Measurements from ENCODE around the gene MAPK8IP2.
"Not testable (repeated sequence)": the region's sequence is repeated elsewhere in the genome, so short reads cannot be mapped to it uniquely, and the experiment has no call there.

MAPK8IP2 gene

GRCh38 chr22:50612528-50613221 lies 12.1 kb downstream of the MAPK8IP2 start:
- no peak for DNase-seq (ENCODE audit: low spot score)

DNA sequence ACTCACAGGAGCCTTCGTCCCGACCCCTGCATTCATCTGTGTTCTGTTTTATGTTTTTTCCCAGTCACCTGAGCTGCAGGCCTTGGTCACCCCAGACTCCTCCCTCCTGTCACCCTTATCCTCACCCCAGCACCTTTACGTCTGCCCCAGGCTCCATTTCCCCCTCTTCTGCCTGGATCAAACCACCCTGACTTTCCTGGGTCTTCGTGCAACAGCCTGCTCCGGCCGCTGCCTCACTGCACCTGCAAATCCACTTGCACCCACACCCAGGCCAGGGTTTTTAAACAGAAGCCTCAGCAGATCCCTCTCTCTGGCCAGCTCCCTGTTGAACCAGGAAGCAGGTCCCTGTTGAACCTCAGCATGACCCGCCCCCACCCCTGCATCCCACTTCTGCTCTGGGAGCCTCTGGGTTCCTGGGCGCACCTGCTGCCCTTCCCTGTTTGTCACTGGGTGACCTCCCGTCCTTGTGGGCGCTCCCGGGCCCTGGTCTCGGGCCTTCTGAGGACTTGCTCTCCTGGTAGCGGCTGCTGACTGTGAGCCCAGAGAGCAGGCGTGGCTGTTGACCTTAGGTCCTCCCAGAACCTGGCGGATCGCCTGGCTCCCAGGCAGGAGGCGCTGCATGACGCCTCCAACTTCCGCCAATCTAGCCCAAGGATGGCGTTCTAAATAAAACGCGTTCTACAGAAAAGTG lies 12.8 kb downstream of the MAPK8IP2 start:
- DNase-seq (ENCODE audit: low spot score), result no peak

GRCh38 chr22:50614296-50614695 lies 13.7 kb downstream of the MAPK8IP2 start:
- not testable (repeated sequence) for DNase-seq (ENCODE audit: low spot score)

DNA sequence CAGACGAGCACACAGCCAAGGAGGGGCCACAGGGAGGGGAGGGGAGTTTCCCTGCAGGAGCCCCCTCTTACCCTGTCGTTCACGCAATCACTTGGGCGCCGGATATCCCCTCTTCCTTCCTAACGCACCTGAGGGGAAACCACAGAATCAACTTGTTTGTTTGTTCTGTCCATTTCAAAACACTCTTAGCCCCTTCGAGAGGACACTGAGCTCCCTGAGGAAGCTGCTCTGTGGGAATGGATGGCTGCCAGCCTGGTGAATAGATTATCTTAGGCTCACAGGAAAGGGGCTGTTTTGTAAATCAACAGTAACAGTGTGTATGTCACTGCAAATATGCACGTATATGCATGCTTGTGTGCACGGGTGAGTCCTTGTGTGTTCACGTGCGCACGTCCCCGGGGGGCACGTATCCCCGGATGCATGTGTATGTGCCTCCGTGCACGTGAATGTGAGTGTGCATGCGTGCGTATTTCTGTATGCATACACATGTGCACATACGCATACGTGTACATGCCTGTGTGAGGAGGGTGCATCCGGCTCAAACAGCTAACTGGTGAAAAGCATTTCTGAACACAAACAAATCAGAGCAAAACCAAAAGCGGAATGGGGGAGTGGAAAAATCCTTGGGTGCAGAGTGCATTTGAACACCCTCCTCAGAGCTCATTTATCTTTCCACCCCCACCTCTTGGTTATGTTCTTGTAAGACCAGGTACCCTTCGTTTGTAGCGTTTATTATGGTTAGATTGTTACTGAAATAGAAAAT lies 20.2 kb downstream of the MAPK8IP2 start:
- peak; percentile 54 for DNase-seq (ENCODE audit: low spot score)

- DNase-seq (ENCODE audit: low spot score), result peak; percentile 64
Observed at GRCh38 chr22:50621356-50621880, 20.8 kb downstream of the MAPK8IP2 start.

DNA sequence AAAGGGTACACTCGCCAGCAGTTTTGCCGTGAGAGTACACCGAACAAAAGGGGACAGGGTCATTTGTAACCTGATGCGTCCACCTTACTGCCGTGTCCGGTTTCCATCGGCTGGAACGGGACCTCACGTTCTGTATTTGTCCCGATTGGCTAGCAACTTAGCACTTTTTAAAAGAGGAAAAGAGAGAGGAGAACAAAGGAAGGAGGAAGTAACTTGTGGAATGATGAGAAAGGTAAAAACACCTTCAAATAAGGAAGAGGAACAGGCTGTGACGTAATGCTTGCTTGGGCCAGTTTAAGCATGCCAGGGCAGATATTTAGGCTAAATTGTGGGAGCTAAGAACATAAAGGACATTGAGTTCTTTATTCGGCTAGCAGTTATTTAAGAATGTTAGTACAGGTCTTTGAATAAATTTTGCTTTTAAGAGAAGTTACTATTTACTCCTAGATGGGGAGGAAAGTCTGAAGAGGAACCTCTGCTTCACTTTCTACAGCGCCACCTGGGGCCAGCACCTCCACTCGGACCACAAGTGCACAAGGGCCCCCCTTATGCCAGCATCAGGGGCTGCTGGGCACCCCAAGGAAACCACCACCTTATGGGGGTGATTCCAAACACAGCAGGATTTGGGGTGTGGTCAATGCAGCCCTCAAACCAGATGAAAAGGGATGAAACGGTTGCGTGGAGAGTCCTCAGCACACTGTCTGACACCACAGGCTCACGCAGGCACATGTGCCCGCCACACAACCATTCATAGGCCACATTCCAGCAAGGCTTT lies 21.5 kb downstream of the MAPK8IP2 start:
- DNase-seq (ENCODE audit: low spot score), result peak; percentile 33

DNA sequence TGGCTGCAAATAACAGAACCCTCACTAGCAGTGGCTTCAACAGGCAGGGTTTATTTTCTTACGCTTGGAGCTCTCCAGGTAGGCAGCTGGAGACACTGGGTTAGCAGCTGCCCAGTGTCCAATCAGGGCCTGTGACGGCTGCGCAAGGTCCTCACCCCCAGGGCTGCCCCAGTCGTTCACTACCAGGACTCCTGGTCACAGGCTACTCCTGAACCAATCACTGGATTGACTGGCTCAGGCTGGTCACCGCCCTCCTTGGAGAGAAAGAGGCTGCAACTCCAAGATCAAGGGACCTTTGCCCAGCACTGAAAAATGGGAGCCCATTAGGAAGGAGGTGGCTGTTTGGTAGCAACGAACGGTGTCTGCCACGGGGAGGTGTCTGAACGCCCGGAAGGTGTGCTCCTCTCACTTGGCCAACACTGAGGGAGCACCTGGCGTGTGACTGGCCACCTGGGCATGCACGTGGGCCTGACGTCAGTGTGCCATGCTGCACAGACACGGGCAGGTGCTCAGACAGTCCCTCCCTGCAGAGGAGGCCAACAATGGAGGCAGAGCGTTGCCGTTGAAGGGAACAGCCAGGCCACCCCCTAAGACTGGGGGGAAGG lies 22.2 kb downstream of the MAPK8IP2 start:
- no peak for DNase-seq (ENCODE audit: low spot score)

DNA sequence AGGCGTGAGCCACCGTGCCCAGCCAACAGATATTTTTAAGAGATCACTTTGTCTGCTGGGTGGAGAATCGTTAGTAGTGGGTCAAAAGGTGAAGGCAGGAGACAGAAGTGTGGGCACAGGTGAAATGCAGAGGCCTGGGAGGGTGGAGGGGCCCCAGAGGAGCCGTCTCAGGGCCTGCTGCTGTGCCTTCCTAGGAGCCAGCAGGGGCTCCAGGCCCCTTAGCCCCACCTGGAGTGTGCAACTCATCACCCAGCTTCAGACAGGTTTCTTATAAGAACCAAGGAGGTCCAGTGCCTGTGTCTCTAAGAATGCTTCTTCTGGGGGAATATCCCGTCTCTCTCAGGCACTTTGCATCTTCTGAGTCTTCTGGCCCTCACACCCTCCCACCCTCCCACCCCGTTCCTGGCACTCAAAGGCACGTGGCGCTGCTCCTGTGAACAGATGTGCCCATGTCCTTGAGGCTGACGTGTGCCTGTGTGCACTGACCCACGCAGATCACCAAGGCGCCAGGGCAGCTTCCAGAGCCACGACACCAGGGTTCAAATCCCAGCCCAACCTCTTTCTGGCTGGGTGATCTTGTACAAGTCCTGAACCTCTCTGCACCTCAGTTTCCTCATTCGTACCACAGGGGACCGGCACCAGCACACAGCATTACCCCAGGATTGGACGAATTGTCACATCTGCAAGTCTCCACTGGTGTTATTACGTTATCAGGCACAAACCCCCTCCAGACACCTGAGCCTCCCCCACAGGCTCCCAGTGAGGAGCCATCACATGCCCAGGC lies 23.9 kb downstream of the MAPK8IP2 start:
- DNase-seq (ENCODE audit: low spot score), result no peak

GRCh38 chr22:50625131-50625567 lies 24.6 kb downstream of the MAPK8IP2 start:
- DNase-seq (ENCODE audit: low spot score), result no peak

GRCh38 chr22:50625568-50626313 lies 25.1 kb downstream of the MAPK8IP2 start:
- DNase-seq (ENCODE audit: low spot score), result no peak

DNA sequence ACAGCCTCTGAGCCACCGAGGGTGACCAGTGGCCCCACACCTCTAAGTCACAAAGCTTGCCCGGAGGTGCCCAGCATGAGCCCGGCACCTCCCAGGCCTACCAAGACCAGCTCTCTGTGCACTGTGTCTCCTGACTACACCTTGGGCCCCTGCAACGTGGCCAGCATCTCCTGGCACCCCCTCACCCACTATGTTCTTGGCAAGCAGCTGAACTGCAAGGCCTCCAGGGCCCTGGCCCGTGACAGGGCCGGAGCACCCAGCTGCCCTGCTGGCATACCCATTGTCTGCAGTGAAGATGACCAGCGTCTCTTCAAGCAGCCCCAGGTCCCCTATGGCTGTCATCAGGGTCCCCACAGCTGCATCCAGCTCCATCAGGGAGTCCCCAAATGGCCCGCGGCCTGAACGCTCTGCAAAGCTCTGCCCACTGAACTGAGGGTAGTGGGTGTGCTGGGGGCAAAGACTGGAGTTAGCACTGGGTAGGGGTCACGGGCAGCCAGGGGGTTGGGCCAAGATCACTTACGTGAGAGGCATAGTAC lies 25.8 kb downstream of the MAPK8IP2 start:
- DNase-seq (ENCODE audit: low spot score), result no peak

- DNase-seq (ENCODE audit: low spot score), result no peak
Observed at GRCh38 chr22:50626850-50627641, 26.5 kb downstream of the MAPK8IP2 start.

DNA sequence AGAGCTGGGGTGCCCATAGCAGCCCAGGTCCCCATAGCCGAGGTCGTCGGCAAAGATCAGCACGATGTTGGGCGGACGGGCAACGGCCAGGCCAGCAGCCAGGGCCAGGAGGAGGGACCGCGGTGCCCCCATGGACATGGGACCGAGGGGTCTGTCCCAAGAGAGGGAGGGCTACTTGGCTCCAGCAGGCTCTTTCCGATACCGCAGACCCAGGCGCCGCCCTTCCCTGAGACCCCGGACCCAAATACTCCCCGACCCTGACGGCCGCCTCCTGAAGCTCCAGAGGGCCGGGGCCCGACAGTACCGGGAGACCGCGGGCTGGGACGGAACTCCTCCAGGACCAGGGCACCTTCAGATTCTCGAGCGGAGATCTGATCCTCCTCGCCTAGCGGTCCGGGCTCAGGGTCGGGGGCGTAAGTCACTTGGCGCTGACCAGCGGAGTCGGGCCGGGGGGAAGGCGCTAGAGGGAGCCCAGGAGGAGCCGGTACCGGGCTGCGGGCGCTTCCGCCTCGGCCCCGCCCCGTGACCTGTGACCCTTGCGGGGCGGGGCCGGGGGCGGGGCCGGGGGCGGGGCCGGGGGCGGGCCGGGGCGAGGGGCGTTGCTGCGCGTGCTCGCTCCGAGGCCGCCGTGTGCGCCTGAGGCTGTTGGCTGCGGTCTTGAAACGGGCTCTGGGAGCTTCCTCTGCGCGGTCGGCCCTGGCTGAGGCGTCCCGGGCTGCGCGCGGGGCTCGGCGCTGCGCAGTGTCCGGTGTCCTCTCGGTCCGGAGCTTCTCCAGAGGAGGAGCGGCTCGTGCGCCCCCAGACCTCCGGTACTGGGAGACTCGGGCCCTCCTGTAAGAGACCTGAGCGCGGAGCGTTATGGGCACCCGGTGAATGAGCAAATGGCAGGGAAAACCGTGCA lies 27.3 kb downstream of the MAPK8IP2 start, which contains the start of gene ARSA:
ARSA (minus strand) TSS at position 511 of the 901 bp plus-strand sequence; CDS start at position 138, 373 bp downstream.
- peak; percentile 72 for DNase-seq (ENCODE audit: low spot score)

DNA sequence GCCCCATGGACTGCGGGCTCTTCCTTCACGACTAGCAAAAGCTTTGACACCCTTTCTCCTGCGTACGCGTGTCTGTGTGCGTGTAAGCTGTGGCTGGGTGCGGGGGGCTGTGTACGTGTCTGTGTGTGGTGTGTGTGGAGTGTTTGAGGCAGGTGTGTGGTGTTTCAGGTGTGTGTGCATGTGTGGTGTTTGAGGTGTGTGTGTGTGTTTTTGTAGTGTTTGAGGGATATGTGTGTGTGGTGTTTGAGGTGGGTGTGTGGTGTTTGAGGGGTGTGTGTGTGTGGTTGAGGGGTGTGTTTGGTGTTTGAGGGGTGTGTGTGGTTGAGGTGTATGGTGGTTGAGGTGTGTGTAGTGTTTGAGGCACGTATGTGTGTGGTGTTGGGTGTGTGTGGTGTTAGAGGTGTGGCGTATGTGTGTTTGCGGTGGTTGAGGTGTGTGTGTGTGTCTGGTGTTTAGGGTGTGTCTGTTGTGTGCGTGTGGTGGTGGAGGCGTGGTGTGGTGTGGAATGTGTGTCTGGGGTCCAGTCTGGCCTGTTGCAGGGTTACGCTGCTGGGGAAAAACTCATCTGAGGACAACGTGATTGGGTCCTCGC lies 28.0 kb downstream of the MAPK8IP2 start:
- peak; percentile 53 for DNase-seq (ENCODE audit: low spot score)

DNA sequence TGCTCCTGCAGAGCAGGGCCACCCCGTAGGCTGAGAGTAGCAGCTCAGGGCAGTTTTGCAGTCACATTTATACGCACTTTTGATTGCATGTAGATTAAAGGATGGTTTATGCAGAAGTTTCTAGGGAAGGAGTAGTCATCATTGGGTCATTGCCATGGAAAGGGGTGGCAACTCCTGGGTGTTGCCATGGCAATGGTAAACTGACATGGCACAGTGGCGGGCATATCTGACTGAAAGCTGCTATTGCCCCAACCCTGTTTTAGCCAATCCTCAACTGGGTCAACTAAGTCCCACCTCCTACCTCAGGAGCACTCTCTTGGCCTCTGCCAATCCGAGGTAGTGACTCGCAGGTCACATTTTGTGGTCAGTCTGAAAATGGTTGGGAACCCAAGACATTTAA lies 29.8 kb downstream of the MAPK8IP2 start:
- no peak for DNase-seq (ENCODE audit: low spot score)

- DNase-seq (ENCODE audit: low spot score), result no peak
Observed at GRCh38 chr22:50633086-50633485, 32.5 kb downstream of the MAPK8IP2 start.

GRCh38 chr22:50633771-50634170 lies 33.2 kb downstream of the MAPK8IP2 start:
- no peak for DNase-seq (ENCODE audit: low spot score)
